GM04504 (cell line): ENCODE data around the gene OR4K5.
"Not testable (repeated sequence)": the region's sequence is repeated elsewhere in the genome, so short reads cannot be mapped to it uniquely, and the experiment has no call there.

ENCODE experiments used
- DNase-seq: peaks from one replicate; pipeline ENCODE4 v3.0.0-alpha.2; 2012; ENCODE audit warnings: low read depth

Gene OR4K5

GRCh38 chr14:19920021-19920657, at the start of gene OR4K5:
Gene OR4K5 (plus strand): TSS chr14:19920607. CDS start chr14:19920607, 0 bp downstream.
- DNase-seq = no peak

GRCh38 chr14:19873178-19873577, 47.2 kb upstream of the OR4K5 start:
- no peak for DNase-seq

GRCh38 chr14:19874842-19875241, 45.6 kb upstream of the OR4K5 start, which contains the start of gene OR4K2:
Gene OR4K2 (plus strand): TSS chr14:19875142. CDS start chr14:19876268, 1,126 bp downstream.
- DNase-seq = no peak

GRCh38 chr14:19878029-19878642, 42.3 kb upstream of the OR4K5 start:
- DNase-seq = peak; percentile 1

GRCh38 chr14:19895282-19895681, 25.1 kb upstream of the OR4K5 start:
- no peak for DNase-seq

GRCh38 chr14:19900999-19901398, 19.4 kb upstream of the OR4K5 start:
- no peak for DNase-seq

GRCh38 chr14:19902409-19902808, 18.0 kb upstream of the OR4K5 start:
- DNase-seq = no peak

GRCh38 chr14:19906665-19907064, 13.7 kb upstream of the OR4K5 start:
- no peak for DNase-seq

- DNase-seq = no peak
Measured at GRCh38 chr14:19911114-19911513, 9.3 kb upstream of the OR4K5 start.

- no peak for DNase-seq
Measured at GRCh38 chr14:19917243-19917642, 3.2 kb upstream of the OR4K5 start.

GRCh38 chr14:19917955-19918518, 2.4 kb upstream of the OR4K5 start:
- no peak for DNase-seq

GRCh38 chr14:19918553-19919264, 1.7 kb upstream of the OR4K5 start:
- no peak for DNase-seq

- DNase-seq = no peak
Measured at GRCh38 chr14:19930617-19931016, 10.2 kb downstream of the OR4K5 start, which contains the start of gene OR4K1. Gene OR4K1 (plus strand): TSS chr14:19930917. CDS start chr14:19935667, 4,750 bp downstream.

GRCh38 chr14:19941668-19942067, 21.3 kb downstream of the OR4K5 start:
- DNase-seq = no peak

- no peak for DNase-seq
Measured at GRCh38 chr14:19947413-19948090, 27.1 kb downstream of the OR4K5 start.

- no peak for DNase-seq
Measured at GRCh38 chr14:19949218-19949617, 28.8 kb downstream of the OR4K5 start.

GRCh38 chr14:19969735-19970134, 49.3 kb downstream of the OR4K5 start:
- not testable (repeated sequence) for DNase-seq
